ENCODE results near the gene RPS27L. TPM values are rescaled to one million over a fixed set of nuclear protein-coding genes. Genes with fewer than 3 reads are reported as not detected.
A peak's percentile ranks its signal among the peaks of the same experiment; 100 is the strongest.
"Not testable (repeated sequence)": the region's sequence is repeated elsewhere in the genome, so short reads cannot be mapped to it uniquely, and the experiment has no call there.

Gene RPS27L
- total RNA-seq, 4 donors from 2014 or later = 120 to 220 (median 172) TPM

DNA sequence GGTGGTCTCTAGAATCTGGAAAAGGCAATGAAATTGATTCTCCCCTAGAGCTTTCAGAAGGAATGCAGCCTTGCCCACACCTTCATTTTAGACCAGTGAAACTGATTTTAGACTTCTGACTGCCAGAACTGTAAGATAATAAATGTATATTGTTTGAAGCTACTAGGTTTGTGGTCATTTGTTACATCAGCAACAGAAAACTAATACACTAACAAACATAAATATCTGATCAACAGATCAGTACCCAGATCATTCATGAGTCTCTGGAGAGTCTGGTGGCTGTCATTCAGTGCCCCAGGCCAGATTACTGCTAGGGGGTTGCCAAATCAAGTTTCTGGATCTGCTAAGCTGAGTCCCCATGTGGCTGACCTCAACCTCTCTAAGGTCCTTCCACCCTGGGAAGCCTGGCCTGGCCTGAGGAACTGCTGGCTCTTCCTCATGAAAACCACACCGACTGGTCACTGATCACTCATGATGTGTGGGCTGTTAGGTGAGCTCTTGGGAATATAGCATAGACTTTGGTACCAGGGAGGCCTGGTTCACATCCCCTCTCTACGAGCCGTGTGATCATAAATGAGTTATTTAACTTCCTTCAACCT lies 46.8 kb downstream of the RPS27L start:
- no peak for TF ChIP-seq POLR2AphosphoS5 (IDR thresholded peaks at IDR 0.05)
- no peak for TF ChIP-seq EP300 (IDR thresholded peaks at IDR 0.05)
- TF ChIP-seq, protein P1, sequence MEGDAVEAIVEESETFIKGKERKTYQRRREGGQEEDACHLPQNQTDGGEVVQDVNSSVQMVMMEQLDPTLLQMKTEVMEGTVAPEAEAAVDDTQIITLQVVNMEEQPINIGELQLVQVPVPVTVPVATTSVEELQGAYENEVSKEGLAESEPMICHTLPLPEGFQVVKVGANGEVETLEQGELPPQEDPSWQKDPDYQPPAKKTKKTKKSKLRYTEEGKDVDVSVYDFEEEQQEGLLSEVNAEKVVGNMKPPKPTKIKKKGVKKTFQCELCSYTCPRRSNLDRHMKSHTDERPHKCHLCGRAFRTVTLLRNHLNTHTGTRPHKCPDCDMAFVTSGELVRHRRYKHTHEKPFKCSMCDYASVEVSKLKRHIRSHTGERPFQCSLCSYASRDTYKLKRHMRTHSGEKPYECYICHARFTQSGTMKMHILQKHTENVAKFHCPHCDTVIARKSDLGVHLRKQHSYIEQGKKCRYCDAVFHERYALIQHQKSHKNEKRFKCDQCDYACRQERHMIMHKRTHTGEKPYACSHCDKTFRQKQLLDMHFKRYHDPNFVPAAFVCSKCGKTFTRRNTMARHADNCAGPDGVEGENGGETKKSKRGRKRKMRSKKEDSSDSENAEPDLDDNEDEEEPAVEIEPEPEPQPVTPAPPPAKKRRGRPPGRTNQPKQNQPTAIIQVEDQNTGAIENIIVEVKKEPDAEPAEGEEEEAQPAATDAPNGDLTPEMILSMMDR (IDR thresholded peaks at IDR 0.05) = no peak
- no peak for TF ChIP-seq POLR2A (IDR thresholded peaks at IDR 0.05; ENCODE audit: low read depth)
- H3K36me3 ChIP-seq = no peaks in the 10 kb centered on the region
- H3K9me3 ChIP-seq = no peaks in the 10 kb centered on the region
- peaks cover 0 to 23% (median 17%) of the 10 kb centered on the region in 4 donors for H3K4me1 ChIP-seq
- peak; percentile 70 for DNase-seq (ENCODE audit: extremely low spot score)
- H3K4me3 ChIP-seq = no peak overlapping the region
- no peak overlapping the region for H3K27ac ChIP-seq (replicated peaks in 1 of 4)
- no peaks in the 10 kb centered on the region for H3K27me3 ChIP-seq
- intact Hi-C loops (cut with DNase I) = no loop called here
- 83% methylated on average over 3 of the region's 3 CpGs for WGBS

DNA sequence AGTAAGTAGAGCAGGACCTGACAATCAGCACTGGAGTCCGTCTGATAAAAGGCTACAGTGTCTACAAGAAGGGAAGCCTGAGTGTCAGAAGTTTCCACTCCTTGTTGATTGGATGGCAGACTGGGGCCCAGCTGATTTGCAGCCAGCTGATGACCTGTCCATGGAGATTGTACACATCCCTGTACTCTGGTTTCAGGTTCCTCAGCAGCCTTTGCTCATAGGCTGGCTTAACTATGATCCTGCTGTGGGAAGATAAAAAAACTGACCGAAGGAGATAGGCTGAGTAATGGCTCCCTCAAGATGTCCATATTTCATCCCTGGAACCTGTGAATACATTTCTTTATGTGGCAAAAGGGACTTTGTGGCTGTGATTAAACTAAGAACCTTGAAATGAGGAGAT lies 47.4 kb downstream of the RPS27L start:
- Histone ChIP-seq H3K4me3 (no peak overlapping the region), H3K27me3 (no peaks in the 10 kb centered on the region), H3K4me1 (peaks cover 0 to 23% (median 17%) of the 10 kb centered on the region in 4 donors), H3K36me3 (no peaks in the 10 kb centered on the region), H3K27ac (replicated peaks in 1 of 4) (no peak overlapping the region), H3K9me3 (no peaks in the 10 kb centered on the region)
- DNase-seq (ENCODE audit: extremely low spot score) = peak; percentile 53
- TF ChIP-seq, protein P1 (IDR thresholded peaks at IDR 0.05) = no peak
- TF ChIP-seq POLR2A (IDR thresholded peaks at IDR 0.05; ENCODE audit: low read depth) (no peak), POLR2AphosphoS5 (IDR thresholded peaks at IDR 0.05) (no peak), EP300 (IDR thresholded peaks at IDR 0.05) (no peak)
- WGBS = 90% methylated on average over 2 of the region's 2 CpGs
- intact Hi-C loops (cut with DNase I) = no loop called here

- Histone ChIP-seq H3K9me3 (no peaks in the 10 kb centered on the region), H3K4me1 (peaks cover 0 to 23% (median 17%) of the 10 kb centered on the region in 4 donors), H3K27me3 (no peaks in the 10 kb centered on the region), H3K4me3 (no peak overlapping the region), H3K36me3 (no peaks in the 10 kb centered on the region), H3K27ac (replicated peaks in 1 of 4) (no peak overlapping the region)
- 95% methylated on average over 2 of the region's 2 CpGs for WGBS
- TF ChIP-seq, protein P1 (IDR thresholded peaks at IDR 0.05) = no peak
- TF ChIP-seq EP300 (IDR thresholded peaks at IDR 0.05) (no peak), POLR2AphosphoS5 (IDR thresholded peaks at IDR 0.05) (no peak), POLR2A (IDR thresholded peaks at IDR 0.05; ENCODE audit: low read depth) (no peak)
- peak; percentile 50 for DNase-seq (ENCODE audit: extremely low spot score)
- intact Hi-C loops (cut with DNase I) = no loop called here
These were observed 47.8 kb downstream of the RPS27L start for GRCh38 chr15:63109498-63109897.

GRCh38 chr15:63107895-63108546 lies 49.3 kb downstream of the RPS27L start:
- DNase-seq (ENCODE audit: extremely low spot score) = no peak
- 25% methylated on average over 7 of the region's 9 CpGs for WGBS
- intact Hi-C loops (cut with DNase I) = no loop called here
- TF ChIP-seq POLR2AphosphoS5 (IDR thresholded peaks at IDR 0.05) (peak; percentile 13 to 62), POLR2A (IDR thresholded peaks at IDR 0.05; ENCODE audit: low read depth) (no peak)
- no peaks in the 10 kb centered on the region for H3K27me3 ChIP-seq
- no peaks in the 10 kb centered on the region for H3K36me3 ChIP-seq
- H3K9me3 ChIP-seq = no peaks in the 10 kb centered on the region
- no peak overlapping the region for H3K4me3 ChIP-seq
- peak overlapping the region; percentile 41 to 79 (median 55) for H3K27ac ChIP-seq (replicated peaks in 1 of 4)
- H3K4me1 ChIP-seq = peaks cover 0 to 23% (median 17%) of the 10 kb centered on the region in 4 donors

DNA sequence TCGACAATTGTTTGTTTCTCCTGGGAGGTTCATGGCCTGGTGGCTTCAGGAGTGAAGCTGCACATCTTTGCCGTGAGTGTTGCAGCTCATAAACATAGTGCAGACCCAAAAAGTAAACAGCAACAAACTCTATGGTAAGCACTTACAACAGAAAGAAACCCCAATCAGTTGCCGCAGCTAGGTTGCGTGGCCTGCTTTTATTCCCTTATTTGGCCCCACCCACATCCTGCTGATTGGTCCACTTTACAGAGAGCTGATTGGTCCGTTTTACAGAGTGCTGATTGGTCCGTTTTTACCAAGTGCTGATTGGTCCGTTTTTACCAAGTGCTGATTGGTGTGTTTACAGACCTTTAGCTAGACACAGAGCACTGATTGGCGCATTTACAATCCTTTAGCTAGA lies 51.9 kb downstream of the RPS27L start:
- DNase-seq (ENCODE audit: extremely low spot score); intact Hi-C loops (cut with DNase I); H3K27me3 ChIP-seq; H3K27ac ChIP-seq (replicated peaks in 1 of 4); H3K4me3 ChIP-seq; H3K36me3 ChIP-seq; H3K9me3 ChIP-seq: not testable (repeated sequence)
- H3K4me1 ChIP-seq = peaks cover 0 to 23% (median 17%) of the 10 kb centered on the region in 4 donors
- WGBS = 83% methylated on average over 8 of the region's 8 CpGs

All from esophagus muscularis mucosa (tissue), 4 donors.